Stomach (tissue), 9 donors: ENCODE measurements around the gene NTM. TPM values are rescaled to one million over a fixed set of nuclear protein-coding genes. Genes with fewer than 3 reads are reported as not detected.

Experiments
- DNase-seq, 2 donors: peaks; one replicate each; pipeline versions ENCODE4 v3.0.0 to v3.0.0-alpha.2; 2013 to 2019
- H3K27ac ChIP-seq, 5 donors: fragments of 200-600 bp in 4 of 5; sonication (generic) in 4 of 5; one replicate each; pipeline ENCODE4 v1.5.1; 2013 to 2019; ENCODE audit warnings: mild to moderate bottlenecking in 1 of 5, moderate library complexity in 1 of 5
- H3K27me3 ChIP-seq, 3 donors: fragments of 200-600 bp; sonication (generic); one replicate each; pipeline ENCODE4 v1.5.1; 2017 to 2019; ENCODE audit warnings: mixed run types in 1 of 3
- H3K36me3 ChIP-seq, 4 donors: fragments of 200-600 bp; sonication (generic); 1 replicate in 3 of 4; 2 replicates in 1 of 4; pipeline ENCODE4 v1.5.1; 2016 to 2019
- H3K4me1 ChIP-seq, 4 donors: fragments of 200-600 bp; sonication (generic); one replicate each; pipeline ENCODE4 v1.5.1; 2016 to 2019
- H3K4me3 ChIP-seq, 4 donors: fragments of 200-600 bp; sonication (generic) in 3 of 4; one replicate each; pipeline ENCODE4 v1.5.1; 2016 to 2019; ENCODE audit warnings: mild to moderate bottlenecking in 1 of 4
- H3K9me3 ChIP-seq, 4 donors: fragments of 200-600 bp; sonication (generic); one replicate each; pipeline ENCODE4 v1.5.1; 2016 to 2019
- EP300 ChIP-seq: sonication (generic); formaldehyde crosslinking; IDR thresholded peaks from one replicate; pipeline ENCODE4 v1.6.1; 2017; ENCODE audit warnings: antibody characterized with exemption
- POLR2A ChIP-seq, 4 donors: fragments of 450-650 bp; IDR thresholded peaks; one replicate each; pipeline ENCODE4 v1.6.1; 2016; ENCODE audit warnings: antibody characterized with exemption in 4 of 4, control low read depth in 2 of 4, mild to moderate bottlenecking in 1 of 4, moderate library complexity in 1 of 4
- POLR2AphosphoS5 ChIP-seq, 3 donors: sonication (generic); formaldehyde crosslinking; IDR thresholded peaks; one replicate each; pipeline ENCODE4 v1.6.1; 2016; ENCODE audit warnings: antibody characterized with exemption in 3 of 3
- WGBS, 5 donors: extraction: QIAGEN DNeasy Blood & Tissue Kit in 3 of 5; methylation state at CpG; one replicate each; pipeline versions ENCODE4 v1.1.5 to v1.1.7; 2013 to 2018; 5-methylcytosine and 5-hydroxymethylcytosine counted together
- intact Hi-C: fragments of 100-400 bp; cut with DNase I; formaldehyde crosslinking; loops from one replicate; pipeline ENCODE4 v1.15.1; 2023; ENCODE audit warnings: low total_unique reads
- polyA plus RNA-seq, 3 donors: library from polyadenylated mRNA; stranded (reverse); fragments of 200-250 nt; gene quantifications; one replicate each; pipeline ENCODE4 v1.2.3, GENCODE V29; 2013
- total RNA-seq, 5 donors: library from RNA; depleted of rRNA; stranded (reverse); fragments of >200 nt; gene quantifications; one replicate each; pipeline versions ENCODE4 v1.1.0 to v1.2.3, GENCODE V29; 2014 to 2016
- TF ChIP-seq, protein P1 (sequence below), 7 experiments: fragments of 450-650 bp in 4 of 7; fragments of 200-600 bp in 3 of 7; sonication (generic) in 3 of 7; IDR thresholded peaks; one replicate each; pipeline ENCODE4 v1.5.1; 2016 to 2019; ENCODE audit warnings: antibody characterized with exemption in 7 of 7, control low read depth in 2 of 7, mild to moderate bottlenecking in 1 of 7
- donor health status: healthy with polysubstance abuse.
- donor health status: Bipolar disorder and iron deficiency.
- donor health status: healthy.

The NTM gene
- total and polyA plus RNA-seq, 8 donors: 0.50 to 8.4 (median 1.3) TPM; not detected in 3

DNA sequence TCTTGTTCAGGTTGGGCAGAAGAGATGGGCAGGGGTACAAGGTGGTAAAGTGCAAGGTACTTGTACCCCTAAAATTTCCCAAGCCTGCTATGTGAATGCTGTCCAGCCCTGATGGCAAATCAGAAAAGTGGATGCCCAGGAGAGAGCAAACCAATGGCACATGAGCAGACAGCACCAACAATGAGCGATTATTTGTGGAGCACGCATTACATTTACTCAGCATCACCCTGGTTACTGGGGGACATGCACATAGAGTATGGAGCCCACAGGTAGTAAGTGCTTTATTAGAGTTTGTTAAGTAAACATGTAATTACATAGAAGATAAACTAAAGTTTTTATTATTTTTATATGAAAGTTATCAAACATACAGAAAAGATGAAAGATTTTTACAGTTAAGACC, 165.7 kb downstream of the NTM start:
- H3K4me1 ChIP-seq: no peaks in the 10 kb centered on the region
- H3K4me3 ChIP-seq: no peak overlapping the region
- no peaks in the 10 kb centered on the region for H3K36me3 ChIP-seq
- no peak overlapping the region for H3K27ac ChIP-seq
- WGBS, 5 donors: 86 to 92% (median 89%) methylated on average over 2 of the region's 2 CpGs
- no peak for DNase-seq
- TF ChIP-seq EP300: no peak
- TF ChIP-seq, protein P1, sequence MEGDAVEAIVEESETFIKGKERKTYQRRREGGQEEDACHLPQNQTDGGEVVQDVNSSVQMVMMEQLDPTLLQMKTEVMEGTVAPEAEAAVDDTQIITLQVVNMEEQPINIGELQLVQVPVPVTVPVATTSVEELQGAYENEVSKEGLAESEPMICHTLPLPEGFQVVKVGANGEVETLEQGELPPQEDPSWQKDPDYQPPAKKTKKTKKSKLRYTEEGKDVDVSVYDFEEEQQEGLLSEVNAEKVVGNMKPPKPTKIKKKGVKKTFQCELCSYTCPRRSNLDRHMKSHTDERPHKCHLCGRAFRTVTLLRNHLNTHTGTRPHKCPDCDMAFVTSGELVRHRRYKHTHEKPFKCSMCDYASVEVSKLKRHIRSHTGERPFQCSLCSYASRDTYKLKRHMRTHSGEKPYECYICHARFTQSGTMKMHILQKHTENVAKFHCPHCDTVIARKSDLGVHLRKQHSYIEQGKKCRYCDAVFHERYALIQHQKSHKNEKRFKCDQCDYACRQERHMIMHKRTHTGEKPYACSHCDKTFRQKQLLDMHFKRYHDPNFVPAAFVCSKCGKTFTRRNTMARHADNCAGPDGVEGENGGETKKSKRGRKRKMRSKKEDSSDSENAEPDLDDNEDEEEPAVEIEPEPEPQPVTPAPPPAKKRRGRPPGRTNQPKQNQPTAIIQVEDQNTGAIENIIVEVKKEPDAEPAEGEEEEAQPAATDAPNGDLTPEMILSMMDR (IDR thresholded peaks at IDR 0.05): no peak
- TF ChIP-seq POLR2AphosphoS5 (IDR thresholded peaks at IDR 0.05): no peak
- TF ChIP-seq POLR2A (IDR thresholded peaks at IDR 0.05): no peak
- H3K27me3 ChIP-seq: no peaks in the 10 kb centered on the region
- H3K9me3 ChIP-seq: peaks cover 0 to 6% (median 0%) of the 10 kb centered on the region in 4 donors
- intact Hi-C loops: loop anchor here (10.0 kb wide), 1 partner anchor 301 kb away; no protein-coding TSS in a partner anchor

- intact Hi-C loops: loop anchor here (10.0 kb wide), 1 partner anchor 302 kb away; no protein-coding TSS in a partner anchor
- H3K9me3 ChIP-seq: peaks cover 0 to 7% (median 0%) of the 10 kb centered on the region in 4 donors
- H3K27ac ChIP-seq: no peak overlapping the region
- 83 to 91% (median 88%) methylated on average over 7 of the region's 7 CpGs for WGBS, 5 donors
- no peak for TF ChIP-seq EP300
- TF ChIP-seq POLR2AphosphoS5 (IDR thresholded peaks at IDR 0.05): no peak
- TF ChIP-seq, protein P1 (IDR thresholded peaks at IDR 0.05): no peak
- TF ChIP-seq POLR2A (IDR thresholded peaks at IDR 0.05): no peak
- no peaks in the 10 kb centered on the region for H3K4me1 ChIP-seq
- H3K4me3 ChIP-seq: no peak overlapping the region
- DNase-seq: no peak
- H3K27me3 ChIP-seq: no peaks in the 10 kb centered on the region
- H3K36me3 ChIP-seq: no peaks in the 10 kb centered on the region
Observed at GRCh38 chr11:131537196-131537595, 166.8 kb downstream of the NTM start.

DNA sequence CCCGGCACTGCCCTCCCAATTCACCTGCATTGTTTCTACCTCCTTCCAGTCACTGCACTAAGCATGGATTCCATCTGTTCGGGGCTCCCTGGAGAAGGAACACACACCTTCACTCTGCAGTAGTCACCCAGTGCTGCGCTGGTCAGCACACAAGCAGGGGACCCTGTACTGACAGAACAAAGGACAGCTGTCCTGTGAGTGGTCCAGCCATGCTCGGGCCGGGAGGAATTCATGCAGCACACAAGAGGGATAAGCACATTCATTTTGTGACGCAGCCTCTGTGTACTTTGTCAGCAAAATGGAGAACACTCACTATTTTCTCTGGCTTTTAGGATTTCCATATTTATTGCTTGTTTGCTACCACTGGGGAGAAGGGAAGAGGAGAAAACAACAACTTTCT, 167.3 kb downstream of the NTM start:
- intact Hi-C loops: loop anchor here (10.0 kb wide), 1 partner anchor 303 kb away; no protein-coding TSS in a partner anchor
- H3K27me3 ChIP-seq: no peaks in the 10 kb centered on the region
- DNase-seq: no peak
- WGBS, 5 donors: 18 to 30% (median 22%) methylated on average over 6 of the region's 6 CpGs
- H3K4me1 ChIP-seq: no peaks in the 10 kb centered on the region
- no peak overlapping the region for H3K27ac ChIP-seq
- H3K4me3 ChIP-seq: no peak overlapping the region
- TF ChIP-seq, protein P1 (IDR thresholded peaks at IDR 0.05): no peak
- TF ChIP-seq EP300: no peak
- TF ChIP-seq POLR2A (IDR thresholded peaks at IDR 0.05): no peak
- no peak for TF ChIP-seq POLR2AphosphoS5 (IDR thresholded peaks at IDR 0.05)
- peaks cover 0 to 7% (median 0%) of the 10 kb centered on the region in 4 donors for H3K9me3 ChIP-seq
- no peaks in the 10 kb centered on the region for H3K36me3 ChIP-seq

DNA sequence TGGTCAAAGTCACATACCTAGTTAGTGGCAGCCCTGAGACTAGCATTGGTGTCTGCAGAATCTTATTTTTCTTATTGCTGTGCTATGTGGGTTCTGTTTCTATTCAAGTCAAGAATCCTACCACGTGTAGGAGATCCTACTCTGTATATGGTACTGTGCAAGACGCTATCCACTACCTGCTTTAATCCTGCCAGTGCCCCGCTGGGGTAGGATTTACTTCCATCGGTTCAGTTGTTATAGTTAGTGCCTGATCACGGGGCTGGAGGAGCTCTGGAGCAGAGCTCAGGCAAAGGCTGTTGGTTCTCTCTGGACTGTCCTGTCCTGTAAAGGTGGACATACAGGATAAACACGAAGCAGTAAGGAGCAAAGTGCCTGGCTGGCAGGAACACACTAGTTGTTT, 167.9 kb downstream of the NTM start:
- TF ChIP-seq EP300 (no peak), POLR2A (IDR thresholded peaks at IDR 0.05) (no peak)
- H3K36me3 ChIP-seq: no peaks in the 10 kb centered on the region
- H3K27ac ChIP-seq: no peak overlapping the region
- WGBS, 5 donors: 45 to 65% (median 54%) methylated on average over 6 of the region's 6 CpGs
- intact Hi-C loops: loop anchor here (10.0 kb wide), 1 partner anchor 304 kb away; no protein-coding TSS in a partner anchor
- no peak overlapping the region for H3K4me3 ChIP-seq
- DNase-seq: no peak
- no peaks in the 10 kb centered on the region for H3K4me1 ChIP-seq
- H3K27me3 ChIP-seq: peaks cover 0 to 3% (median 0%) of the 10 kb centered on the region in 3 donors
- peaks cover 0 to 7% (median 0%) of the 10 kb centered on the region in 4 donors for H3K9me3 ChIP-seq

DNA sequence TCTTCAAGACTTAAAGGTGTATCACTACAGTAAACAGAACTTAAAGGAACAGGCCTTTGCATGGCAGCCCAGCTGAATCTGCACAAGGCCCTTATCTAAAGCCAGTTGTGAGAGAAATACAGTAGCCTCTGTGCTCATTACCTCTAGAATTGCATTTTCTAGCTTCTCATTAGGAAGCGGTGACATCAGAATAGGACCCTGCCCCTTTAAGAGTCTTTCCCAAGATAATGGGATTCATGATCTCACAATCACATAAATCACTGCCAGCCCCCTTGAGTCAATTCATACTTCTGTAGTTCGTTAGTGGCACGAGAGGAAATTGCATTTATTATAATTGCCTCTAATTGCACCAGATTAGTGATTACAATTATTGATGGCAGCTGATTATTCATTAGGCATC, 170.3 kb downstream of the NTM start:
- WGBS, 5 donors: 74 to 89% (median 85%) methylated on average over 3 of the region's 3 CpGs
- no peak overlapping the region for H3K27ac ChIP-seq
- no peaks in the 10 kb centered on the region for H3K4me1 ChIP-seq
- peaks cover 0 to 7% (median 0%) of the 10 kb centered on the region in 4 donors for H3K9me3 ChIP-seq
- H3K36me3 ChIP-seq: no peaks in the 10 kb centered on the region
- H3K4me3 ChIP-seq: no peak overlapping the region
- intact Hi-C loops: no loop called here
- H3K27me3 ChIP-seq: peaks cover 0 to 8% (median 0%) of the 10 kb centered on the region in 3 donors
- TF ChIP-seq, protein P1 (IDR thresholded peaks at IDR 0.05): no peak
- TF ChIP-seq EP300 (no peak), POLR2AphosphoS5 (IDR thresholded peaks at IDR 0.05) (no peak), POLR2A (IDR thresholded peaks at IDR 0.05) (no peak)
- DNase-seq: no peak
